ENCODE measurements around the gene CNPY1.

CNPY1 gene

DNA sequence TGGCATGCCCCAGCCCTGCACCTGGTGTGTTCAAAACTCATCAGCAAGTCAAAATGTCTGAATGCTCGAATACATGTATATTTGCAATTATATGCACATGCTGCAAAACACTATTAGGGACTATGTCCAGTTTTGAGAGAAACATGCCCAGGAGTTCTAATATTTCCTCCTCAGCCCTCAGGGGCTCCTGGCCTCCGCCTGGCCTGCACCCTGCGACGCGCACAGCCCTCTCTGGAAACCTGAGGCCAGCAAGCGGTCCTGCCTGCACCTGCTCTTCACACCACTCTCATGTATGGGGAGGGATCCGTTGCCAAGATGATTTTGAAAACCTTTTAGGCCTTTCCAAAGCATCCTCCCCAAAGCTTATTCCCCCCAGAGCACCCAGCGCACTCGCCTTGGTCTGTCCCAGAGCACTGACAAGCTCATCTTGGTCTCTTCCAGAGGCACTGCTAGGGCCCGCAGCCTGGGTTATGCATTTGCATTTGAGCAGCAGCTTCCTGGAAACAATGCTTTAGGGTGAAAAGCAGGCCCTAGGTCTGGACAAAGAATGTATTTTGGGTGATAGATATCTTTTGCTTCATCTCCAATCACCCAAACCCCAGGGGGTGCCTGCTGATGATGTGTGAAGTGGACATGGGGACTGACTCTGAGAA lies 22.6 kb upstream of the CNPY1 start:
- no peak overlapping the region for H3K4me3 ChIP-seq (ENCODE audit: low read depth in 1 of 2, low read length in 2 of 2)
- TF ChIP-seq, protein P1, sequence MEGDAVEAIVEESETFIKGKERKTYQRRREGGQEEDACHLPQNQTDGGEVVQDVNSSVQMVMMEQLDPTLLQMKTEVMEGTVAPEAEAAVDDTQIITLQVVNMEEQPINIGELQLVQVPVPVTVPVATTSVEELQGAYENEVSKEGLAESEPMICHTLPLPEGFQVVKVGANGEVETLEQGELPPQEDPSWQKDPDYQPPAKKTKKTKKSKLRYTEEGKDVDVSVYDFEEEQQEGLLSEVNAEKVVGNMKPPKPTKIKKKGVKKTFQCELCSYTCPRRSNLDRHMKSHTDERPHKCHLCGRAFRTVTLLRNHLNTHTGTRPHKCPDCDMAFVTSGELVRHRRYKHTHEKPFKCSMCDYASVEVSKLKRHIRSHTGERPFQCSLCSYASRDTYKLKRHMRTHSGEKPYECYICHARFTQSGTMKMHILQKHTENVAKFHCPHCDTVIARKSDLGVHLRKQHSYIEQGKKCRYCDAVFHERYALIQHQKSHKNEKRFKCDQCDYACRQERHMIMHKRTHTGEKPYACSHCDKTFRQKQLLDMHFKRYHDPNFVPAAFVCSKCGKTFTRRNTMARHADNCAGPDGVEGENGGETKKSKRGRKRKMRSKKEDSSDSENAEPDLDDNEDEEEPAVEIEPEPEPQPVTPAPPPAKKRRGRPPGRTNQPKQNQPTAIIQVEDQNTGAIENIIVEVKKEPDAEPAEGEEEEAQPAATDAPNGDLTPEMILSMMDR (IDR thresholded peaks at IDR 0.05; ENCODE audit: borderline replicate concordance, extremely low read depth, low read length, poor library complexity, severe bottlenecking): no peak
- TF ChIP-seq EZH2 (IDR thresholded peaks at IDR 0.05; ENCODE audit: borderline replicate concordance, low read depth, low read length, severe bottlenecking): no peak
- no peaks in the 10 kb centered on the region for H3K79me2 ChIP-seq (ENCODE audit: insufficient read depth, low read length)
- no peak overlapping the region for H3K4me2 ChIP-seq (ENCODE audit: insufficient read depth, low read length)
- DNase-seq (no peak), ATAC-seq (ENCODE audit: insufficient read depth, low read depth) (no peak)
- H3K36me3 ChIP-seq (ENCODE audit: insufficient read depth, low read length): no peaks in the 10 kb centered on the region
- peaks cover 9% of the 10 kb centered on the region for H3K27me3 ChIP-seq (ENCODE audit: insufficient read depth, low read length, poor library complexity)
- no peaks in the 10 kb centered on the region for H3K4me1 ChIP-seq (ENCODE audit: insufficient read depth, low read length)
- H2AFZ ChIP-seq (ENCODE audit: low read depth, low read length): no peak overlapping the region
- H3K27ac ChIP-seq (ENCODE audit: low read length): no peak overlapping the region
- H3K9ac ChIP-seq (ENCODE audit: low read depth, low read length): no peak overlapping the region
- no peaks in the 10 kb centered on the region for H4K20me1 ChIP-seq (ENCODE audit: insufficient read depth, low read length)
- H3K9me3 ChIP-seq (ENCODE audit: insufficient read depth, low read length, severe bottlenecking): no peaks in the 10 kb centered on the region

DNA sequence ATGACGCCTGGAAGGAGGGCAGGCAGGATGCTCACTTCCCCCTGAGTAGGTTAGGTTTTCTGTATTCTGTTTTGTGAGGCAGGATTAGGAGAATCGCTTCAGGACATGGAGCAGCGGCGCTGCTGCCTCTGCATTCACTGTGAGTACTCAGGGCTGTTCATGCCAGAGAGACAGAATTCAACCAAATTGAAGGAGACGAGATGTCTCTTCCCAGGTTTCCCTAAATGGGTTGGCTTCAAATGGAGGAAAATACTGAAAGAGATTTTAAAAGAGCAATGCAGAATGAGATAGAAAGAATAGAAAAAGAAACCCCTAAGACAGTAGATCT lies 21.9 kb upstream of the CNPY1 start:
- no peak overlapping the region for H3K4me3 ChIP-seq (ENCODE audit: low read depth in 1 of 2, low read length in 2 of 2)
- H3K27ac ChIP-seq (ENCODE audit: low read length): no peak overlapping the region
- ATAC-seq (ENCODE audit: insufficient read depth, low read depth): no peak
- DNase-seq: no peak
- TF ChIP-seq, protein P1 (IDR thresholded peaks at IDR 0.05; ENCODE audit: borderline replicate concordance, extremely low read depth, low read length, poor library complexity, severe bottlenecking): no peak
- TF ChIP-seq EZH2 (IDR thresholded peaks at IDR 0.05; ENCODE audit: borderline replicate concordance, low read depth, low read length, severe bottlenecking): no peak
- H3K4me1 ChIP-seq (ENCODE audit: insufficient read depth, low read length): no peaks in the 10 kb centered on the region
- H3K4me2 ChIP-seq (ENCODE audit: insufficient read depth, low read length): no peak overlapping the region
- H3K36me3 ChIP-seq (ENCODE audit: insufficient read depth, low read length): no peaks in the 10 kb centered on the region
- H4K20me1 ChIP-seq (ENCODE audit: insufficient read depth, low read length): no peaks in the 10 kb centered on the region
- H3K9me3 ChIP-seq (ENCODE audit: insufficient read depth, low read length, severe bottlenecking): no peaks in the 10 kb centered on the region
- no peak overlapping the region for H3K9ac ChIP-seq (ENCODE audit: low read depth, low read length)
- H3K27me3 ChIP-seq (ENCODE audit: insufficient read depth, low read length, poor library complexity): peaks cover 9% of the 10 kb centered on the region
- H2AFZ ChIP-seq (ENCODE audit: low read depth, low read length): no peak overlapping the region
- no peaks in the 10 kb centered on the region for H3K79me2 ChIP-seq (ENCODE audit: insufficient read depth, low read length)

DNA sequence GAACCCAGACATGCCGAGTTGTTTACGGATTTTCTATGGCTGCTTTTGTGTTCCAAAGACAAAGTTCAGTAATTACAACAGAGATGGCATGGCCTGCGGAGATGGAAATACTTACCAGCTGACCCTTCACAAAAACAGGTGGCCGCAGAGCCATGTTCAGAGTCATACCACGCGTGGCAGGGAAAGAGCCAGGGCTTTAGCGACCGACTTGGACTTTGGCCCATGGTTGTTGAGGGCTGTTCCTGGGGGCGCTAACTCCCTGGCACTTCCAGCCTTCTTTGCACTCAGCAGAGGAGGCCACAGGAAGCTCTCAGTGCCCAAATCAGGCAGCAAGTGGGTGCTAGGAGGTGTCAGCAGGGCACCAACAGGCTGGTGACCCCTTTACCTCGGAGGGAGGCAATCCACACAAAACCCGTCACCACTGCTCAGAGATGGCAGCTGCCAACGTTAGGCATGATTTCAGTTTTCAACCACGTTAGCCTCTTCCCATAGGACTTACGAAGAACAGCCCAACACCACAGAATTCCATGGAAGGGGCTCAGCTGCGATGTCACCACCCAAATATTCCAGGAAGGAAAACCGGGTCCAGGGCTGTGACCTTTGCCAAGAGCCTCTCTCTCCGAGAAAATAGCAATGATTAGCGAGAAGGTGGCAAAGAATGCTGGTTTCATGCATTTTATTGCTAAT lies 21.4 kb upstream of the CNPY1 start:
- Histone ChIP-seq H3K27me3 (ENCODE audit: insufficient read depth, low read length, poor library complexity) (peaks cover 9% of the 10 kb centered on the region), H3K9ac (ENCODE audit: low read depth, low read length) (no peak overlapping the region), H4K20me1 (ENCODE audit: insufficient read depth, low read length) (no peaks in the 10 kb centered on the region), H3K79me2 (ENCODE audit: insufficient read depth, low read length) (no peaks in the 10 kb centered on the region), H3K27ac (ENCODE audit: low read length) (no peak overlapping the region), H3K9me3 (ENCODE audit: insufficient read depth, low read length, severe bottlenecking) (no peaks in the 10 kb centered on the region), H3K4me2 (ENCODE audit: insufficient read depth, low read length) (no peak overlapping the region), H3K4me3 (ENCODE audit: low read depth in 1 of 2, low read length in 2 of 2) (no peak overlapping the region), H3K4me1 (ENCODE audit: insufficient read depth, low read length) (no peaks in the 10 kb centered on the region), H3K36me3 (ENCODE audit: insufficient read depth, low read length) (no peaks in the 10 kb centered on the region), H2AFZ (ENCODE audit: low read depth, low read length) (no peak overlapping the region)
- no peak for DNase-seq
- TF ChIP-seq EZH2 (IDR thresholded peaks at IDR 0.05; ENCODE audit: borderline replicate concordance, low read depth, low read length, severe bottlenecking): no peak
- TF ChIP-seq, protein P1 (IDR thresholded peaks at IDR 0.05; ENCODE audit: borderline replicate concordance, extremely low read depth, low read length, poor library complexity, severe bottlenecking): no peak
- no peak for ATAC-seq (ENCODE audit: insufficient read depth, low read depth)

Data from DND-41 (cell line).